Measurements from ENCODE around the gene PRCP. TPM values are rescaled to one million over a fixed set of nuclear protein-coding genes. Genes with fewer than 3 reads are reported as not detected.
"Not testable (repeated sequence)": the region's sequence is repeated elsewhere in the genome, so short reads cannot be mapped to it uniquely, and the experiment has no call there.

The PRCP gene
- total RNA-seq, 2 donors from 2014 or later: 76.8 to 107 TPM

GRCh38 chr11:82855616-82856015 lies 44.6 kb downstream of the PRCP start:
- Histone ChIP-seq H3K9me3 (ENCODE audit: control insufficient read depth, low read length) (no peaks in the 10 kb centered on the region), H3K4me1 (ENCODE audit: control insufficient read depth, insufficient read depth, low read length) (no peaks in the 10 kb centered on the region), H3K27me3 (ENCODE audit: control insufficient read depth, insufficient read depth, low read length, poor library complexity, severe bottlenecking) (no peaks in the 10 kb centered on the region), H3K9ac (ENCODE audit: extremely low read depth, low read length, poor library complexity, severe bottlenecking) (no peak overlapping the region), H3K36me3 (ENCODE audit: control insufficient read depth, insufficient read depth, low read length) (peaks cover 3% of the 10 kb centered on the region), H3K4me3 (ENCODE audit: low read length) (no peak overlapping the region), H3K27ac (ENCODE audit: low read depth, low read length) (no peak overlapping the region)
- DNase-seq: no peak
- peaks cover 17% of the 10 kb centered on the region for H3K36me3 Mint-ChIP-seq (ENCODE audit: low read depth)
- TF ChIP-seq CTCF (conservative IDR thresholded peaks at IDR 0.05): no peak
- no peak overlapping the region for H3K4me3 Mint-ChIP-seq
- WGBS, 2 experiments (ENCODE audit: insufficient coverage in 1 of 2, insufficient read length in 1 of 2): 93% methylated on average over 2 of the region's 2 CpGs; no CpG with 5 or more reads in 1 of the 2 experiments
- H3K27ac Mint-ChIP-seq: no peak overlapping the region
- peaks cover 2% of the 10 kb centered on the region for H3K4me1 Mint-ChIP-seq
- no peaks in the 10 kb centered on the region for H3K9me3 Mint-ChIP-seq
- H3K27me3 Mint-ChIP-seq (ENCODE audit: insufficient read depth): no peaks in the 10 kb centered on the region

- not testable (repeated sequence) for H3K4me3 Mint-ChIP-seq; DNase-seq; H3K27ac ChIP-seq (ENCODE audit: low read depth, low read length); H3K4me3 ChIP-seq (ENCODE audit: low read length); H3K4me1 Mint-ChIP-seq; H3K27me3 ChIP-seq (ENCODE audit: control insufficient read depth, insufficient read depth, low read length, poor library complexity, severe bottlenecking); H3K9me3 ChIP-seq (ENCODE audit: control insufficient read depth, low read length); H3K36me3 ChIP-seq (ENCODE audit: control insufficient read depth, insufficient read depth, low read length); H3K27me3 Mint-ChIP-seq (ENCODE audit: insufficient read depth); H3K9me3 Mint-ChIP-seq; H3K9ac ChIP-seq (ENCODE audit: extremely low read depth, low read length, poor library complexity, severe bottlenecking); H3K27ac Mint-ChIP-seq; H3K4me1 ChIP-seq (ENCODE audit: control insufficient read depth, insufficient read depth, low read length)
- H3K36me3 Mint-ChIP-seq (ENCODE audit: low read depth): peaks cover 17% of the 10 kb centered on the region
- WGBS, 2 experiments (ENCODE audit: insufficient coverage in 1 of 2, insufficient read length in 1 of 2): 89 to 100% methylated on average over 1 of the region's 1 CpG
Measured at GRCh38 chr11:82854916-82855315, 45.3 kb downstream of the PRCP start.

- Mint-ChIP-seq H3K4me1 (peaks cover 2% of the 10 kb centered on the region), H3K4me3 (no peak overlapping the region), H3K27ac (no peak overlapping the region), H3K9me3 (no peaks in the 10 kb centered on the region), H3K36me3 (ENCODE audit: low read depth) (peaks cover 19% of the 10 kb centered on the region), H3K27me3 (ENCODE audit: insufficient read depth) (no peaks in the 10 kb centered on the region)
- no peaks in the 10 kb centered on the region for H3K4me1 ChIP-seq (ENCODE audit: control insufficient read depth, insufficient read depth, low read length)
- H3K9ac ChIP-seq (ENCODE audit: extremely low read depth, low read length, poor library complexity, severe bottlenecking): no peak overlapping the region
- DNase-seq: no peak
- H3K27me3 ChIP-seq (ENCODE audit: control insufficient read depth, insufficient read depth, low read length, poor library complexity, severe bottlenecking): no peaks in the 10 kb centered on the region
- TF ChIP-seq CTCF (conservative IDR thresholded peaks at IDR 0.05): no peak
- H3K4me3 ChIP-seq (ENCODE audit: low read length): no peak overlapping the region
- H3K9me3 ChIP-seq (ENCODE audit: control insufficient read depth, low read length): no peaks in the 10 kb centered on the region
- no peak overlapping the region for H3K27ac ChIP-seq (ENCODE audit: low read depth, low read length)
- H3K36me3 ChIP-seq (ENCODE audit: control insufficient read depth, insufficient read depth, low read length): peaks cover 7% of the 10 kb centered on the region
Measured at GRCh38 chr11:82854242-82854641, 46.0 kb downstream of the PRCP start.

GRCh38 chr11:82848829-82849228 lies 51.4 kb downstream of the PRCP start:
- DNase-seq: no peak
- Histone ChIP-seq H3K27me3 (ENCODE audit: control insufficient read depth, insufficient read depth, low read length, poor library complexity, severe bottlenecking) (no peaks in the 10 kb centered on the region), H3K9me3 (ENCODE audit: control insufficient read depth, low read length) (no peaks in the 10 kb centered on the region), H3K9ac (ENCODE audit: extremely low read depth, low read length, poor library complexity, severe bottlenecking) (no peak overlapping the region), H3K4me3 (ENCODE audit: low read length) (no peak overlapping the region), H3K4me1 (ENCODE audit: control insufficient read depth, insufficient read depth, low read length) (peaks cover 10% of the 10 kb centered on the region), H3K27ac (ENCODE audit: low read depth, low read length) (no peak overlapping the region), H3K36me3 (ENCODE audit: control insufficient read depth, insufficient read depth, low read length) (peaks cover 4% of the 10 kb centered on the region)
- Mint-ChIP-seq H3K27ac (no peak overlapping the region), H3K36me3 (ENCODE audit: low read depth) (peaks cover 9% of the 10 kb centered on the region), H3K27me3 (ENCODE audit: insufficient read depth) (no peaks in the 10 kb centered on the region), H3K9me3 (no peaks in the 10 kb centered on the region), H3K4me3 (no peak overlapping the region), H3K4me1 (peaks cover 17% of the 10 kb centered on the region)
- no peak for TF ChIP-seq CTCF (conservative IDR thresholded peaks at IDR 0.05)

Data from endodermal cell (in vitro differentiated cells).